ENCODE measurements around the gene SDF2L1. TPM values are rescaled to one million over a fixed set of nuclear protein-coding genes. Genes with fewer than 3 reads are reported as not detected.

Gene SDF2L1
- total RNA-seq, 1 donor from 2014 or later: 32.4 TPM

- peaks cover 11% of the 10 kb centered on the region for H3K36me3 Mint-ChIP-seq (ENCODE audit: low read depth, unreplicated experiment)
- TF ChIP-seq, protein P1, sequence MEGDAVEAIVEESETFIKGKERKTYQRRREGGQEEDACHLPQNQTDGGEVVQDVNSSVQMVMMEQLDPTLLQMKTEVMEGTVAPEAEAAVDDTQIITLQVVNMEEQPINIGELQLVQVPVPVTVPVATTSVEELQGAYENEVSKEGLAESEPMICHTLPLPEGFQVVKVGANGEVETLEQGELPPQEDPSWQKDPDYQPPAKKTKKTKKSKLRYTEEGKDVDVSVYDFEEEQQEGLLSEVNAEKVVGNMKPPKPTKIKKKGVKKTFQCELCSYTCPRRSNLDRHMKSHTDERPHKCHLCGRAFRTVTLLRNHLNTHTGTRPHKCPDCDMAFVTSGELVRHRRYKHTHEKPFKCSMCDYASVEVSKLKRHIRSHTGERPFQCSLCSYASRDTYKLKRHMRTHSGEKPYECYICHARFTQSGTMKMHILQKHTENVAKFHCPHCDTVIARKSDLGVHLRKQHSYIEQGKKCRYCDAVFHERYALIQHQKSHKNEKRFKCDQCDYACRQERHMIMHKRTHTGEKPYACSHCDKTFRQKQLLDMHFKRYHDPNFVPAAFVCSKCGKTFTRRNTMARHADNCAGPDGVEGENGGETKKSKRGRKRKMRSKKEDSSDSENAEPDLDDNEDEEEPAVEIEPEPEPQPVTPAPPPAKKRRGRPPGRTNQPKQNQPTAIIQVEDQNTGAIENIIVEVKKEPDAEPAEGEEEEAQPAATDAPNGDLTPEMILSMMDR (IDR thresholded peaks at IDR 0.05; ENCODE audit: unreplicated experiment): no peak
- no peak for DNase-seq (ENCODE audit: low spot score)
- no peaks in the 10 kb centered on the region for H3K4me1 Mint-ChIP-seq (ENCODE audit: unreplicated experiment)
- H3K4me3 Mint-ChIP-seq (ENCODE audit: unreplicated experiment): no peak overlapping the region
- no peak overlapping the region for H3K27ac Mint-ChIP-seq (ENCODE audit: unreplicated experiment)
- peaks cover 9% of the 10 kb centered on the region for H3K27me3 Mint-ChIP-seq (ENCODE audit: unreplicated experiment)
- H3K9me3 Mint-ChIP-seq (ENCODE audit: unreplicated experiment): no peaks in the 10 kb centered on the region
Measured at GRCh38 chr22:21682385-21683175, 40.5 kb downstream of the SDF2L1 start.

GRCh38 chr22:21683401-21683811, 41.3 kb downstream of the SDF2L1 start:
- Mint-ChIP-seq H3K9me3 (ENCODE audit: unreplicated experiment) (no peaks in the 10 kb centered on the region), H3K36me3 (ENCODE audit: low read depth, unreplicated experiment) (peaks cover 11% of the 10 kb centered on the region), H3K4me1 (ENCODE audit: unreplicated experiment) (no peaks in the 10 kb centered on the region), H3K4me3 (ENCODE audit: unreplicated experiment) (no peak overlapping the region), H3K27ac (ENCODE audit: unreplicated experiment) (no peak overlapping the region), H3K27me3 (ENCODE audit: unreplicated experiment) (peaks cover 9% of the 10 kb centered on the region)
- TF ChIP-seq, protein P1 (IDR thresholded peaks at IDR 0.05; ENCODE audit: unreplicated experiment): no peak
- DNase-seq (ENCODE audit: low spot score): no peak

- Mint-ChIP-seq H3K36me3 (ENCODE audit: low read depth, unreplicated experiment) (peaks cover 17% of the 10 kb centered on the region), H3K4me3 (ENCODE audit: unreplicated experiment) (no peak overlapping the region), H3K9me3 (ENCODE audit: unreplicated experiment) (no peaks in the 10 kb centered on the region), H3K27ac (ENCODE audit: unreplicated experiment) (no peak overlapping the region), H3K4me1 (ENCODE audit: unreplicated experiment) (no peaks in the 10 kb centered on the region), H3K27me3 (ENCODE audit: unreplicated experiment) (peaks cover 9% of the 10 kb centered on the region)
- no peak for DNase-seq (ENCODE audit: low spot score)
- TF ChIP-seq, protein P1 (IDR thresholded peaks at IDR 0.05; ENCODE audit: unreplicated experiment): no peak
Measured at GRCh38 chr22:21684492-21685163, 42.5 kb downstream of the SDF2L1 start.

DNA sequence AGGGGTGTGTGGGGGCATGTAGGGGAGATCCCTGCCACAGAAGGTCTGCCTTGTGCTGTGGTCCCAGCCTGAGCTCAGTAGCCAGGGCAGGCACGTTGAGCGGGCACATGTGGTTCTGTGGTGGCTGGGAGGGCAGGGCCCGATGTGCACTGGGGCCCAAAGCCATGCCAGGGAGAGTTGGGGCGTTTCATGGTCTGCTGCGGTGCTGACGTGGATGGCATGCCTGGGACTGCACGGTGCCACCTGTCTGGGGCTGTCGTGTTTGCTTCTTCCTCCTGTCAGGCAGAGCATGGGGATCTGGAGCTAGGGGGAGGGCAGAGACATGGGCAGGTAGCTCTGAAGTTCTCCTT, 43.0 kb downstream of the SDF2L1 start:
- no peak overlapping the region for H3K27ac Mint-ChIP-seq (ENCODE audit: unreplicated experiment)
- no peak overlapping the region for H3K4me3 Mint-ChIP-seq (ENCODE audit: unreplicated experiment)
- H3K9me3 Mint-ChIP-seq (ENCODE audit: unreplicated experiment): no peaks in the 10 kb centered on the region
- H3K36me3 Mint-ChIP-seq (ENCODE audit: low read depth, unreplicated experiment): peaks cover 18% of the 10 kb centered on the region
- no peak for DNase-seq (ENCODE audit: low spot score)
- TF ChIP-seq, protein P1 (IDR thresholded peaks at IDR 0.05; ENCODE audit: unreplicated experiment): no peak
- no peaks in the 10 kb centered on the region for H3K4me1 Mint-ChIP-seq (ENCODE audit: unreplicated experiment)
- H3K27me3 Mint-ChIP-seq (ENCODE audit: unreplicated experiment): peaks cover 9% of the 10 kb centered on the region

DNA sequence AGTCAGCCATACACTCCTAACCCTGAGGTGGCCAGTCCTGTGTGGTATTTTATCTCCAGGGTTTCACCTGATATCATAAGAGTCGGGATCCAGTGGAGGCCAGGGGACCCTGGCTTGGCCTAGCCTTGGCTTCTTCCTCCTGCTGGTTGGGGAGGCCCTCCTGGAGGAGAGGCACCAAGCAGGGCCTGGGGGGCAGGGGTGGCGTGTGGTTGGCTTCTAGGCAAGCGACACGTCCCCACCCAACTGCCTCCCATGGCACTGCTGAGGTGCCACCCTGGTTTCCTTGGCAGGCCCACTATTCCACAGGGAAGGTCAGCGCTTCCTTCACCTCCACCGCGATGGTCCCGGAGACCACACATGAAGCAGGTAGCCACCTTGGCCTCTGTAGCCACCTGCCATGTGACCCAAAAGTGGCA, 44.1 kb downstream of the SDF2L1 start:
- Mint-ChIP-seq H3K27me3 (ENCODE audit: unreplicated experiment) (peaks cover 11% of the 10 kb centered on the region), H3K4me1 (ENCODE audit: unreplicated experiment) (no peaks in the 10 kb centered on the region), H3K36me3 (ENCODE audit: low read depth, unreplicated experiment) (peaks cover 24% of the 10 kb centered on the region), H3K27ac (ENCODE audit: unreplicated experiment) (no peak overlapping the region), H3K4me3 (ENCODE audit: unreplicated experiment) (no peak overlapping the region), H3K9me3 (ENCODE audit: unreplicated experiment) (no peaks in the 10 kb centered on the region)
- TF ChIP-seq, protein P1 (IDR thresholded peaks at IDR 0.05; ENCODE audit: unreplicated experiment): no peak
- no peak for DNase-seq (ENCODE audit: low spot score)

Measured in endothelial cell (in vitro differentiated cells).